ENCODE results near the gene MEGF8. TPM values are rescaled to one million over a fixed set of nuclear protein-coding genes. Genes with fewer than 3 reads are reported as not detected.

The MEGF8 gene
- polyA plus RNA-seq, 1 donor from 2014 or later, result 21.5 TPM

- H3F3A ChIP-seq (ENCODE audit: insufficient read depth, low read length, poor library complexity, severe bottlenecking), result no peaks in the 10 kb centered on the region
- TF ChIP-seq RAD21 (conservative IDR thresholded peaks at IDR 0.05) (no peak), EZH2 (IDR thresholded peaks at IDR 0.05; ENCODE audit: borderline replicate concordance, insufficient read depth, low read length, poor library complexity, severe bottlenecking) (no peak), CTCF (IDR thresholded peaks at IDR 0.05; ENCODE audit: poor library complexity, severe bottlenecking) (no peak), EP300 (conservative IDR thresholded peaks at IDR 0.05; ENCODE audit: poor library complexity, severe bottlenecking) (no peak), REST (IDR thresholded peaks at IDR 0.05; ENCODE audit: borderline replicate concordance) (no peak), TAF1 (IDR thresholded peaks at IDR 0.05; ENCODE audit: low read depth) (no peak), POLR2AphosphoS5 (IDR thresholded peaks at IDR 0.05) (no peak), MXI1 (conservative IDR thresholded peaks at IDR 0.05; ENCODE audit: poor library complexity, severe bottlenecking) (no peak), SMC3 (conservative IDR thresholded peaks at IDR 0.05; ENCODE audit: poor library complexity) (no peak)
- H2AFZ ChIP-seq (ENCODE audit: low read depth, low read length), result no peak overlapping the region
- H3K36me3 ChIP-seq (ENCODE audit: insufficient read depth, low read length), result no peaks in the 10 kb centered on the region
- H3K27ac ChIP-seq (ENCODE audit: low read length), result no peak overlapping the region
- H3K4me3 ChIP-seq (ENCODE audit: low read length), result no peak overlapping the region
- no peaks in the 10 kb centered on the region for H4K20me1 ChIP-seq (ENCODE audit: insufficient read depth)
- H3K9ac ChIP-seq (ENCODE audit: low read length), result no peak overlapping the region
- H3K9me2 ChIP-seq (ENCODE audit: insufficient read depth, low read length), result no peaks in the 10 kb centered on the region
- H3K4me2 ChIP-seq (ENCODE audit: low read length), result no peak overlapping the region
- H3K79me2 ChIP-seq (replicated peaks; ENCODE audit: insufficient read depth, low read length), result no peaks in the 10 kb centered on the region
- no peaks in the 10 kb centered on the region for H3K9me3 ChIP-seq (ENCODE audit: low read length)
- no peaks in the 10 kb centered on the region for H3K27me3 ChIP-seq (ENCODE audit: insufficient read depth, low read depth, low read length)
Observed at GRCh38 chr19:42343344-42344110, 18.1 kb downstream of the MEGF8 start.

GRCh38 chr19:42344336-42344893, 19.0 kb downstream of the MEGF8 start:
- Histone ChIP-seq H2AFZ (ENCODE audit: low read depth, low read length) (no peak overlapping the region), H3K27me3 (ENCODE audit: insufficient read depth, low read depth, low read length) (no peaks in the 10 kb centered on the region), H3K9me2 (ENCODE audit: insufficient read depth, low read length) (no peaks in the 10 kb centered on the region), H4K20me1 (ENCODE audit: insufficient read depth) (no peaks in the 10 kb centered on the region), H3K27ac (ENCODE audit: low read length) (no peak overlapping the region), H3F3A (ENCODE audit: insufficient read depth, low read length, poor library complexity, severe bottlenecking) (no peaks in the 10 kb centered on the region), H3K4me2 (ENCODE audit: low read length) (no peak overlapping the region), H3K9ac (ENCODE audit: low read length) (no peak overlapping the region), H3K9me3 (ENCODE audit: low read length) (no peaks in the 10 kb centered on the region), H3K79me2 (replicated peaks; ENCODE audit: insufficient read depth, low read length) (no peaks in the 10 kb centered on the region), H3K36me3 (ENCODE audit: insufficient read depth, low read length) (no peaks in the 10 kb centered on the region), H3K4me3 (ENCODE audit: low read length) (no peak overlapping the region)
- no peak for TF ChIP-seq POLR2AphosphoS5 (IDR thresholded peaks at IDR 0.05)
- no peak for TF ChIP-seq RAD21 (conservative IDR thresholded peaks at IDR 0.05)
- TF ChIP-seq EZH2 (IDR thresholded peaks at IDR 0.05; ENCODE audit: borderline replicate concordance, insufficient read depth, low read length, poor library complexity, severe bottlenecking), result no peak
- TF ChIP-seq SMC3 (conservative IDR thresholded peaks at IDR 0.05; ENCODE audit: poor library complexity), result no peak
- no peak for TF ChIP-seq REST (IDR thresholded peaks at IDR 0.05; ENCODE audit: borderline replicate concordance)
- no peak for TF ChIP-seq EP300 (conservative IDR thresholded peaks at IDR 0.05; ENCODE audit: poor library complexity, severe bottlenecking)
- no peak for TF ChIP-seq CTCF (IDR thresholded peaks at IDR 0.05; ENCODE audit: poor library complexity, severe bottlenecking)
- no peak for TF ChIP-seq TAF1 (IDR thresholded peaks at IDR 0.05; ENCODE audit: low read depth)
- no peak for TF ChIP-seq MXI1 (conservative IDR thresholded peaks at IDR 0.05; ENCODE audit: poor library complexity, severe bottlenecking)

Data from neural cell (in vitro differentiated cells).